HG03196 (cell line): ENCODE results near the gene CD300LF.

Experiments
- ATAC-seq: cut with Tn5 transposase; IDR thresholded peaks from one replicate; pipeline ENCODE4 v1.9.1; 2021; ENCODE audit not compliant: unreplicated experiment

Gene CD300LF

GRCh38 chr17:74746376-74746775 lies 33.7 kb upstream of the CD300LF start:
- no peak for ATAC-seq

- ATAC-seq, result no peak
Observed at GRCh38 chr17:74745548-74746177, 32.9 kb upstream of the CD300LF start.

- no peak for ATAC-seq
Observed at GRCh38 chr17:74744714-74745547, 32.2 kb upstream of the CD300LF start.

GRCh38 chr17:74744349-74744713 lies 31.6 kb upstream of the CD300LF start:
- ATAC-seq, result no peak

GRCh38 chr17:74743755-74744154 lies 31.0 kb upstream of the CD300LF start:
- no peak for ATAC-seq

GRCh38 chr17:74742978-74743545 lies 30.3 kb upstream of the CD300LF start:
- ATAC-seq, result no peak

- ATAC-seq, result no peak
Observed at GRCh38 chr17:74742153-74742515, 29.4 kb upstream of the CD300LF start.

- no peak for ATAC-seq
Observed at GRCh38 chr17:74740641-74741387, 28.1 kb upstream of the CD300LF start.

- ATAC-seq, result no peak
Observed at GRCh38 chr17:74740173-74740572, 27.4 kb upstream of the CD300LF start.

GRCh38 chr17:74739227-74739831 lies 26.6 kb upstream of the CD300LF start:
- no peak for ATAC-seq

GRCh38 chr17:74738051-74738996 lies 25.6 kb upstream of the CD300LF start:
- ATAC-seq, result peak; percentile 39

- ATAC-seq, result no peak
Observed at GRCh38 chr17:74737299-74738050, 24.8 kb upstream of the CD300LF start.

GRCh38 chr17:74736513-74737298 lies 24.0 kb upstream of the CD300LF start, which contains the start of gene RAB37:
RAB37 (plus strand) TSS chr17:74737256; CDS start chr17:74737273, 17 bp downstream.
- peak; percentile 33 for ATAC-seq

GRCh38 chr17:74734256-74734655 lies 21.5 kb upstream of the CD300LF start:
- ATAC-seq, result no peak

- no peak for ATAC-seq
Observed at GRCh38 chr17:74733365-74734122, 20.8 kb upstream of the CD300LF start.

GRCh38 chr17:74732042-74732867 lies 19.5 kb upstream of the CD300LF start:
- ATAC-seq, result no peak

GRCh38 chr17:74731347-74731605 lies 18.6 kb upstream of the CD300LF start:
- ATAC-seq, result no peak
